HEK293 (cell line): ENCODE measurements around the gene KIAA1328.

ENCODE experiments used
- HOXC10 ChIP-seq: sonication (generic); formaldehyde crosslinking; IDR thresholded peaks from 2 replicates; pipeline ENCODE4 v1.8.1; 2023; ENCODE audit warnings: mild to moderate bottlenecking, missing genetic modification reagents
- SCRT2 ChIP-seq: fragments of 450-650 bp; formaldehyde crosslinking; IDR thresholded peaks from 2 replicates; pipeline ENCODE4 v1.5.1; 2016; ENCODE audit warnings: missing biosample characterization, missing genetic modification characterization
- ZNF121 ChIP-seq: fragments of 450-650 bp; formaldehyde crosslinking; IDR thresholded peaks from 2 replicates; pipeline ENCODE4 v1.5.1; 2016; ENCODE audit warnings: missing biosample characterization, missing genetic modification characterization
- ZNF184 ChIP-seq: fragments of 450-650 bp; IDR thresholded peaks from 2 replicates; pipeline ENCODE4 v1.5.1; 2018; ENCODE audit warnings: missing biosample characterization, mild to moderate bottlenecking, missing genetic modification characterization
- ZNF274 ChIP-seq, 2 experiments: fragments of 200-500 bp in 1 of 2; fragments of 450-650 bp in 1 of 2; sonication (Bioruptor generic) in 1 of 2; formaldehyde crosslinking in 1 of 2; IDR thresholded peaks; 2 replicates each; pipeline versions ENCODE4 v1.5.1 to v1.6.1; 2014 to 2016; ENCODE audit warnings: borderline replicate concordance in 1 of 2, inconsistent platforms in 1 of 2, low read length in 1 of 2, missing biosample characterization in 1 of 2, missing genetic modification characterization in 1 of 2
- ZNF76 ChIP-seq: fragments of 450-650 bp; formaldehyde crosslinking; IDR thresholded peaks from 2 replicates; pipeline ENCODE4; 2016; ENCODE audit warnings: low read depth, missing biosample characterization, missing genetic modification characterization, borderline replicate concordance
- TF ChIP-seq, protein P1 (sequence below): fragments of 450-650 bp; formaldehyde crosslinking; IDR thresholded peaks from 2 replicates; pipeline ENCODE4 v1.5.1; 2016; ENCODE audit warnings: missing biosample characterization, missing genetic modification characterization
- TF ChIP-seq, protein P2 (sequence below): sonication (generic); formaldehyde crosslinking; IDR thresholded peaks from 2 replicates; pipeline ENCODE4 v1.8.1; 2022; ENCODE audit warnings: mild to moderate bottlenecking, moderate library complexity, missing genetic modification reagents
- TF ChIP-seq, protein P3 (sequence below): fragments of 450-650 bp; formaldehyde crosslinking; IDR thresholded peaks from 2 replicates; pipeline ENCODE4 v1.5.1; 2016; ENCODE audit warnings: missing biosample characterization, missing genetic modification characterization
- TF ChIP-seq, protein P4 (sequence below): IDR thresholded peaks from 2 replicates; pipeline ENCODE4 v1.6.1; 2011; ENCODE audit warnings: mild to moderate bottlenecking, low read depth, low read length, borderline replicate concordance
- TF ChIP-seq, protein P5 (sequence below): fragments of 450-650 bp; formaldehyde crosslinking; IDR thresholded peaks from 2 replicates; pipeline ENCODE4 v1.5.1; 2016; ENCODE audit warnings: missing biosample characterization, missing genetic modification characterization
- TF ChIP-seq, protein P6 (sequence below): fragments of 450-650 bp; formaldehyde crosslinking; IDR thresholded peaks from 2 replicates; pipeline ENCODE4 v1.5.1; 2016; ENCODE audit warnings: missing biosample characterization, missing genetic modification characterization
- TF ChIP-seq, protein P7 (sequence below): fragments of 450-650 bp; formaldehyde crosslinking; IDR thresholded peaks from 2 replicates; pipeline ENCODE4 v1.5.1; 2016; ENCODE audit warnings: missing biosample characterization, missing genetic modification characterization
- TF ChIP-seq, protein P8 (sequence below): fragments of 450-650 bp; formaldehyde crosslinking; IDR thresholded peaks from 2 replicates; pipeline ENCODE4 v1.5.1; 2016; ENCODE audit warnings: missing biosample characterization, missing genetic modification characterization

DNA sequence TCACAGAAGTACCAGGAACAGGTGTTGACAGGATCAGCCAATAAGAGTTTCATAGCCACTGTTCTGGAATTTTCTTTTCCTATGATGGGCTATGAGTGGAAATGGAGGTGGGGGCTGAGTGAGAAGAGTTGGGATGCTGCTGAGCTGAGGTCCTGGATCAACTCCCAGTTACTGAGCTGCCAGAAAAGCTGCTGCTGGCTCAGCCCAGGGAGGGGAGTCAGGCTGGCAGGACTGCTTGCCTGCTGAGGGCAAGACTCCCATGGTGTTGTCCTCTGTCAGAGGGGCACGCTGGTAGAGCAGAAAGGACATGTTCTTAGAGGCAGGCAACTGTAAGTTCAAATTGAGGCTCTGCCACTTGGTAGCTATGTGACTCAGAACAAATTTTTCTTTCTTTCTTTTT, 11.9 kb upstream of the KIAA1328 start:
- TF ChIP-seq, protein P1, sequence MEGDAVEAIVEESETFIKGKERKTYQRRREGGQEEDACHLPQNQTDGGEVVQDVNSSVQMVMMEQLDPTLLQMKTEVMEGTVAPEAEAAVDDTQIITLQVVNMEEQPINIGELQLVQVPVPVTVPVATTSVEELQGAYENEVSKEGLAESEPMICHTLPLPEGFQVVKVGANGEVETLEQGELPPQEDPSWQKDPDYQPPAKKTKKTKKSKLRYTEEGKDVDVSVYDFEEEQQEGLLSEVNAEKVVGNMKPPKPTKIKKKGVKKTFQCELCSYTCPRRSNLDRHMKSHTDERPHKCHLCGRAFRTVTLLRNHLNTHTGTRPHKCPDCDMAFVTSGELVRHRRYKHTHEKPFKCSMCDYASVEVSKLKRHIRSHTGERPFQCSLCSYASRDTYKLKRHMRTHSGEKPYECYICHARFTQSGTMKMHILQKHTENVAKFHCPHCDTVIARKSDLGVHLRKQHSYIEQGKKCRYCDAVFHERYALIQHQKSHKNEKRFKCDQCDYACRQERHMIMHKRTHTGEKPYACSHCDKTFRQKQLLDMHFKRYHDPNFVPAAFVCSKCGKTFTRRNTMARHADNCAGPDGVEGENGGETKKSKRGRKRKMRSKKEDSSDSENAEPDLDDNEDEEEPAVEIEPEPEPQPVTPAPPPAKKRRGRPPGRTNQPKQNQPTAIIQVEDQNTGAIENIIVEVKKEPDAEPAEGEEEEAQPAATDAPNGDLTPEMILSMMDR (tag by site-specific recombination): no peak
- TF ChIP-seq ZNF274 (IDR thresholded peaks at IDR 0.05; ENCODE audit: low read length) (no peak), ZNF274 (tag by site-specific recombination; IDR thresholded peaks at IDR 0.05; ENCODE audit: borderline replicate concordance) (no peak), ZNF184 (no peak), ZNF121 (tag by site-specific recombination) (no peak), ZNF76 (no peak), HOXC10 (no peak), SCRT2 (tag by site-specific recombination) (no peak)
- TF ChIP-seq, protein P2, sequence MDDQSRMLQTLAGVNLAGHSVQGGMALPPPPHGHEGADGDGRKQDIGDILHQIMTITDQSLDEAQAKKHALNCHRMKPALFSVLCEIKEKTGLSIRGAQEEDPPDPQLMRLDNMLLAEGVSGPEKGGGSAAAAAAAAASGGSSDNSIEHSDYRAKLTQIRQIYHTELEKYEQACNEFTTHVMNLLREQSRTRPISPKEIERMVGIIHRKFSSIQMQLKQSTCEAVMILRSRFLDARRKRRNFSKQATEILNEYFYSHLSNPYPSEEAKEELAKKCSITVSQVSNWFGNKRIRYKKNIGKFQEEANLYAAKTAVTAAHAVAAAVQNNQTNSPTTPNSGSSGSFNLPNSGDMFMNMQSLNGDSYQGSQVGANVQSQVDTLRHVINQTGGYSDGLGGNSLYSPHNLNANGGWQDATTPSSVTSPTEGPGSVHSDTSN (CRISPR knock-in tag): no peak
- TF ChIP-seq, protein P3, sequence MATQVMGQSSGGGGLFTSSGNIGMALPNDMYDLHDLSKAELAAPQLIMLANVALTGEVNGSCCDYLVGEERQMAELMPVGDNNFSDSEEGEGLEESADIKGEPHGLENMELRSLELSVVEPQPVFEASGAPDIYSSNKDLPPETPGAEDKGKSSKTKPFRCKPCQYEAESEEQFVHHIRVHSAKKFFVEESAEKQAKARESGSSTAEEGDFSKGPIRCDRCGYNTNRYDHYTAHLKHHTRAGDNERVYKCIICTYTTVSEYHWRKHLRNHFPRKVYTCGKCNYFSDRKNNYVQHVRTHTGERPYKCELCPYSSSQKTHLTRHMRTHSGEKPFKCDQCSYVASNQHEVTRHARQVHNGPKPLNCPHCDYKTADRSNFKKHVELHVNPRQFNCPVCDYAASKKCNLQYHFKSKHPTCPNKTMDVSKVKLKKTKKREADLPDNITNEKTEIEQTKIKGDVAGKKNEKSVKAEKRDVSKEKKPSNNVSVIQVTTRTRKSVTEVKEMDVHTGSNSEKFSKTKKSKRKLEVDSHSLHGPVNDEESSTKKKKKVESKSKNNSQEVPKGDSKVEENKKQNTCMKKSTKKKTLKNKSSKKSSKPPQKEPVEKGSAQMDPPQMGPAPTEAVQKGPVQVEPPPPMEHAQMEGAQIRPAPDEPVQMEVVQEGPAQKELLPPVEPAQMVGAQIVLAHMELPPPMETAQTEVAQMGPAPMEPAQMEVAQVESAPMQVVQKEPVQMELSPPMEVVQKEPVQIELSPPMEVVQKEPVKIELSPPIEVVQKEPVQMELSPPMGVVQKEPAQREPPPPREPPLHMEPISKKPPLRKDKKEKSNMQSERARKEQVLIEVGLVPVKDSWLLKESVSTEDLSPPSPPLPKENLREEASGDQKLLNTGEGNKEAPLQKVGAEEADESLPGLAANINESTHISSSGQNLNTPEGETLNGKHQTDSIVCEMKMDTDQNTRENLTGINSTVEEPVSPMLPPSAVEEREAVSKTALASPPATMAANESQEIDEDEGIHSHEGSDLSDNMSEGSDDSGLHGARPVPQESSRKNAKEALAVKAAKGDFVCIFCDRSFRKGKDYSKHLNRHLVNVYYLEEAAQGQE: no peak
- TF ChIP-seq, protein P4, sequence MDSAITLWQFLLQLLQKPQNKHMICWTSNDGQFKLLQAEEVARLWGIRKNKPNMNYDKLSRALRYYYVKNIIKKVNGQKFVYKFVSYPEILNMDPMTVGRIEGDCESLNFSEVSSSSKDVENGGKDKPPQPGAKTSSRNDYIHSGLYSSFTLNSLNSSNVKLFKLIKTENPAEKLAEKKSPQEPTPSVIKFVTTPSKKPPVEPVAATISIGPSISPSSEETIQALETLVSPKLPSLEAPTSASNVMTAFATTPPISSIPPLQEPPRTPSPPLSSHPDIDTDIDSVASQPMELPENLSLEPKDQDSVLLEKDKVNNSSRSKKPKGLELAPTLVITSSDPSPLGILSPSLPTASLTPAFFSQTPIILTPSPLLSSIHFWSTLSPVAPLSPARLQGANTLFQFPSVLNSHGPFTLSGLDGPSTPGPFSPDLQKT: no peak
- TF ChIP-seq, protein P5, sequence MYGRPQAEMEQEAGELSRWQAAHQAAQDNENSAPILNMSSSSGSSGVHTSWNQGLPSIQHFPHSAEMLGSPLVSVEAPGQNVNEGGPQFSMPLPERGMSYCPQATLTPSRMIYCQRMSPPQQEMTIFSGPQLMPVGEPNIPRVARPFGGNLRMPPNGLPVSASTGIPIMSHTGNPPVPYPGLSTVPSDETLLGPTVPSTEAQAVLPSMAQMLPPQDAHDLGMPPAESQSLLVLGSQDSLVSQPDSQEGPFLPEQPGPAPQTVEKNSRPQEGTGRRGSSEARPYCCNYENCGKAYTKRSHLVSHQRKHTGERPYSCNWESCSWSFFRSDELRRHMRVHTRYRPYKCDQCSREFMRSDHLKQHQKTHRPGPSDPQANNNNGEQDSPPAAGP (tag by site-specific recombination): no peak
- TF ChIP-seq, protein P6, sequence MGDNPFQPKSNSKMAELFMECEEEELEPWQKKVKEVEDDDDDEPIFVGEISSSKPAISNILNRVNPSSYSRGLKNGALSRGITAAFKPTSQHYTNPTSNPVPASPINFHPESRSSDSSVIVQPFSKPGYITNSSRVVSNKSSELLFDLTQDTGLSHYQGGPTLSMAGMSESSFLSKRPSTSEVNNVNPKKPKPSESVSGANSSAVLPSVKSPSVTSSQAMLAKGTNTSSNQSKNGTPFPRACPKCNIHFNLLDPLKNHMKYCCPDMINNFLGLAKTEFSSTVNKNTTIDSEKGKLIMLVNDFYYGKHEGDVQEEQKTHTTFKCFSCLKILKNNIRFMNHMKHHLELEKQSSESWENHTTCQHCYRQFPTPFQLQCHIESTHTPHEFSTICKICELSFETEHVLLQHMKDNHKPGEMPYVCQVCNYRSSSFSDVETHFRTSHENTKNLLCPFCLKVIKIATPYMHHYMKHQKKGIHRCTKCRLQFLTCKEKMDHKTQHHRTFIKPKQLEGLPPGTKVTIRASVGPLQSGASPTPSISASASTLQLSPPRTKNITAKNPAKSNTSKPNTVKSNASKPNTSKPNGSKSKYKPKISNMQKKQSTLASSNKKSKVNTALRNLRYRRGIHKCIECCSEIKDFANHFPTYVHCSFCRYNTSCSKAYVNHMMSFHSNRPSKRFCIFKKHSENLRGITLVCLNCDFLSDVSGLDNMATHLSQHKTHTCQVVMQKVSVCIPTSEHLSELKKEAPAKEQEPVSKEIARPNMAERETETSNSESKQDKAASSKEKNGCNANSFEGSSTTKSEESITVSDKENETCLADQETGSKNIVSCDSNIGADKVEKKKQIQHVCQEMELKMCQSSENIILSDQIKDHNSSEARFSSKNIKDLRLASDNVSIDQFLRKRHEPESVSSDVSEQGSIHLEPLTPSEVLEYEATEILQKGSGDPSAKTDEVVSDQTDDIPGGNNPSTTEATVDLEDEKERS (tag by site-specific recombination): no peak
- TF ChIP-seq, protein P7, sequence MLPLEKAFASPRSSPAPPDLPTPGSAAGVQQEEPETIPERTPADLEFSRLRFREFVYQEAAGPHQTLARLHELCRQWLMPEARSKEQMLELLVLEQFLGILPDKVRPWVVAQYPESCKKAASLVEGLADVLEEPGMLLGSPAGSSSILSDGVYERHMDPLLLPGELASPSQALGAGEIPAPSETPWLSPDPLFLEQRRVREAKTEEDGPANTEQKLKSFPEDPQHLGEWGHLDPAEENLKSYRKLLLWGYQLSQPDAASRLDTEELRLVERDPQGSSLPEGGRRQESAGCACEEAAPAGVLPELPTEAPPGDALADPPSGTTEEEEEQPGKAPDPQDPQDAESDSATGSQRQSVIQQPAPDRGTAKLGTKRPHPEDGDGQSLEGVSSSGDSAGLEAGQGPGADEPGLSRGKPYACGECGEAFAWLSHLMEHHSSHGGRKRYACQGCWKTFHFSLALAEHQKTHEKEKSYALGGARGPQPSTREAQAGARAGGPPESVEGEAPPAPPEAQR (tag by site-specific recombination): no peak
- TF ChIP-seq, protein P8, sequence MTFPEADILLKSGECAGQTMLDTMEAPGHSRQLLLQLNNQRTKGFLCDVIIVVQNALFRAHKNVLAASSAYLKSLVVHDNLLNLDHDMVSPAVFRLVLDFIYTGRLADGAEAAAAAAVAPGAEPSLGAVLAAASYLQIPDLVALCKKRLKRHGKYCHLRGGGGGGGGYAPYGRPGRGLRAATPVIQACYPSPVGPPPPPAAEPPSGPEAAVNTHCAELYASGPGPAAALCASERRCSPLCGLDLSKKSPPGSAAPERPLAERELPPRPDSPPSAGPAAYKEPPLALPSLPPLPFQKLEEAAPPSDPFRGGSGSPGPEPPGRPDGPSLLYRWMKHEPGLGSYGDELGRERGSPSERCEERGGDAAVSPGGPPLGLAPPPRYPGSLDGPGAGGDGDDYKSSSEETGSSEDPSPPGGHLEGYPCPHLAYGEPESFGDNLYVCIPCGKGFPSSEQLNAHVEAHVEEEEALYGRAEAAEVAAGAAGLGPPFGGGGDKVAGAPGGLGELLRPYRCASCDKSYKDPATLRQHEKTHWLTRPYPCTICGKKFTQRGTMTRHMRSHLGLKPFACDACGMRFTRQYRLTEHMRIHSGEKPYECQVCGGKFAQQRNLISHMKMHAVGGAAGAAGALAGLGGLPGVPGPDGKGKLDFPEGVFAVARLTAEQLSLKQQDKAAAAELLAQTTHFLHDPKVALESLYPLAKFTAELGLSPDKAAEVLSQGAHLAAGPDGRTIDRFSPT: no peak
